GM19397 (cell line): Measurements from ENCODE around the gene PRKAR1B.

ENCODE experiments used
- ATAC-seq: cut with Tn5 transposase; IDR thresholded peaks from one replicate; pipeline ENCODE4 v1.9.1; 2021; ENCODE audit warnings: mild to moderate bottlenecking, moderate library complexity; ENCODE audit not compliant: unreplicated experiment

Gene PRKAR1B

GRCh38 chr7:607938-608337 lies 119.1 kb downstream of the PRKAR1B start:
- ATAC-seq: no peak

GRCh38 chr7:605661-606450 lies 121.2 kb downstream of the PRKAR1B start:
- ATAC-seq: no peak

- ATAC-seq: no peak
Measured at GRCh38 chr7:604884-605531, 122.1 kb downstream of the PRKAR1B start.

- ATAC-seq: peak; percentile 68
Measured at GRCh38 chr7:604001-604883, 122.8 kb downstream of the PRKAR1B start.

- ATAC-seq: no peak
Measured at GRCh38 chr7:603152-603951, 123.7 kb downstream of the PRKAR1B start.

GRCh38 chr7:602341-603141 lies 124.5 kb downstream of the PRKAR1B start:
- no peak for ATAC-seq

GRCh38 chr7:601595-602340 lies 125.3 kb downstream of the PRKAR1B start:
- ATAC-seq: no peak

GRCh38 chr7:601036-601594 lies 126.0 kb downstream of the PRKAR1B start:
- ATAC-seq: no peak

- no peak for ATAC-seq
Measured at GRCh38 chr7:600149-601035, 126.7 kb downstream of the PRKAR1B start.

- ATAC-seq: no peak
Measured at GRCh38 chr7:598899-599298, 128.2 kb downstream of the PRKAR1B start.

GRCh38 chr7:597348-598178 lies 129.5 kb downstream of the PRKAR1B start:
- no peak for ATAC-seq

- ATAC-seq: no peak
Measured at GRCh38 chr7:596819-597182, 130.3 kb downstream of the PRKAR1B start.

GRCh38 chr7:596071-596818 lies 130.8 kb downstream of the PRKAR1B start:
- no peak for ATAC-seq

- ATAC-seq: no peak
Measured at GRCh38 chr7:595621-596010, 131.5 kb downstream of the PRKAR1B start.

- ATAC-seq: no peak
Measured at GRCh38 chr7:594920-595620, 132.0 kb downstream of the PRKAR1B start.
